Stimulated activated CD4-positive, alpha-beta T cell treated with anti-CD3 and anti-CD28 coated beads, Interleukin-12 subunit alpha, Interleukin-12 subunit beta, amount 100 ng/mL, for 48 hours (primary cell): ENCODE measurements around the gene ERVFRD-1.
"Not testable (repeated sequence)": the region's sequence is repeated elsewhere in the genome, so short reads cannot be mapped to it uniquely, and the experiment has no call there.

Experiments used
- DNase-seq, 3 donors: peaks; one replicate each; pipeline ENCODE4 v3.0.0-alpha.2; 2020; ENCODE audit warnings: low read depth in 2 of 3, low spot score in 1 of 3

The ERVFRD-1 gene

GRCh38 chr6:11092668-11093375 is 18.7 kb downstream of the ERVFRD-1 start:
- peak in 2 of 3 donors; percentile 10 to 16 for DNase-seq

GRCh38 chr6:11091141-11091540 is 20.4 kb downstream of the ERVFRD-1 start:
- DNase-seq: not testable (repeated sequence)

GRCh38 chr6:11089695-11090094 is 21.8 kb downstream of the ERVFRD-1 start:
- DNase-seq: no peak

GRCh38 chr6:11087141-11087812 is 24.2 kb downstream of the ERVFRD-1 start:
- DNase-seq: not testable (repeated sequence)

- DNase-seq: no peak
These were observed 25.6 kb downstream of the ERVFRD-1 start for GRCh38 chr6:11085758-11086435.

GRCh38 chr6:11083956-11084355 is 27.6 kb downstream of the ERVFRD-1 start:
- no peak for DNase-seq

GRCh38 chr6:11083491-11083890 is 28.0 kb downstream of the ERVFRD-1 start:
- DNase-seq: no peak

GRCh38 chr6:11080296-11080695 is 31.2 kb downstream of the ERVFRD-1 start:
- DNase-seq: no peak

GRCh38 chr6:11078266-11078665 is 33.3 kb downstream of the ERVFRD-1 start:
- DNase-seq: no peak

GRCh38 chr6:11076540-11076939 is 35.0 kb downstream of the ERVFRD-1 start:
- DNase-seq: no peak

GRCh38 chr6:11072101-11072500 is 39.4 kb downstream of the ERVFRD-1 start:
- no peak for DNase-seq

- DNase-seq: no peak
These were observed 41.8 kb downstream of the ERVFRD-1 start for GRCh38 chr6:11069760-11070159.

- DNase-seq: no peak
These were observed 44.2 kb downstream of the ERVFRD-1 start for GRCh38 chr6:11067348-11067747.

- DNase-seq: no peak
These were observed 44.8 kb downstream of the ERVFRD-1 start for GRCh38 chr6:11066505-11067347.

- no peak for DNase-seq
These were observed 45.9 kb downstream of the ERVFRD-1 start for GRCh38 chr6:11065436-11066202.

- DNase-seq: no peak
These were observed 46.7 kb downstream of the ERVFRD-1 start for GRCh38 chr6:11064836-11065235.

- DNase-seq: no peak
These were observed 48.8 kb downstream of the ERVFRD-1 start for GRCh38 chr6:11062715-11063114.

- DNase-seq: no peak
These were observed 49.4 kb downstream of the ERVFRD-1 start for GRCh38 chr6:11062083-11062482.

- DNase-seq: no peak
These were observed 53.1 kb downstream of the ERVFRD-1 start for GRCh38 chr6:11058406-11058805.

- no peak for DNase-seq
These were observed 54.7 kb downstream of the ERVFRD-1 start for GRCh38 chr6:11056871-11057270.
